ENCODE data around the gene KDM7A.
A peak's percentile ranks its signal among the peaks of the same experiment; 100 is the strongest.

Gene KDM7A

DNA sequence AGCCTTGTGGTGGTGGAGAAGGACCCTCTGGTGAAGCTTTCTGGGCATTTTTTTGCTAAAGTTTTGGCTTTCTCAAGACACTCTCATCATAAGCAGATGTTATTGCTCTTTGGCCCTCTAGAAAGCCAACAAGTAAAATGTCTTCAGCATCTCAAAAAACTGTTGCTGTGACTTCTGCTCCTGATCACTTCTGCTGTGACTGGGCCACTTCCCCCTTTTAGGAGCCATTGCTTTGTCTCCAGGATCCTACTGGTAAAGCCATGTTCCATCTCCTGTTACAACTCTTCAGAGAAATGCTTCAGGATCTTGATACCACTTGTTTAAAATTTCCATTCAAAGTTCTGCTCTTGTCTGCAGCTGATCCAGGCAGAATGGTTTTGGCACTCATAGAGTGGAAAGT is 125.0 kb downstream of the KDM7A start:
- DNase-seq, result no peak

DNA sequence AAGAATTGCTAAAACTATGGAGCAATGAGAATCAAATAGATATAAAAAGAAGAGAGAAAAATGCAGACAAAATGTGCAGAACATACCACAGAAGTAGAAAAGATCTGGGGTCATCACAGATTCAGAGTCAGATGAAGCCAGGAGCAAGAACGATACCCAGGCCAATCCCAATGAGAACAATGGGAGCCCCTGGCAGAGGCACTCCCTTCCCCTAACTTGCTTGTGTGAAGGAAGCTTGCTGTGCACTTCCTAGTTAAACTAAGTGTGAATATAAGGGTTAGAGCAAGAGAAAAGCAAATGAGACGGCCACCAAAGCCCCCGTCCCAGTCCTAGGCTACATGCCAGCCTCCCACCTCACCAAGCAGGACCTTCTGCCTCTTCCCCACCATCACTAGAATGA is 126.7 kb downstream of the KDM7A start:
- no peak for DNase-seq

DNA sequence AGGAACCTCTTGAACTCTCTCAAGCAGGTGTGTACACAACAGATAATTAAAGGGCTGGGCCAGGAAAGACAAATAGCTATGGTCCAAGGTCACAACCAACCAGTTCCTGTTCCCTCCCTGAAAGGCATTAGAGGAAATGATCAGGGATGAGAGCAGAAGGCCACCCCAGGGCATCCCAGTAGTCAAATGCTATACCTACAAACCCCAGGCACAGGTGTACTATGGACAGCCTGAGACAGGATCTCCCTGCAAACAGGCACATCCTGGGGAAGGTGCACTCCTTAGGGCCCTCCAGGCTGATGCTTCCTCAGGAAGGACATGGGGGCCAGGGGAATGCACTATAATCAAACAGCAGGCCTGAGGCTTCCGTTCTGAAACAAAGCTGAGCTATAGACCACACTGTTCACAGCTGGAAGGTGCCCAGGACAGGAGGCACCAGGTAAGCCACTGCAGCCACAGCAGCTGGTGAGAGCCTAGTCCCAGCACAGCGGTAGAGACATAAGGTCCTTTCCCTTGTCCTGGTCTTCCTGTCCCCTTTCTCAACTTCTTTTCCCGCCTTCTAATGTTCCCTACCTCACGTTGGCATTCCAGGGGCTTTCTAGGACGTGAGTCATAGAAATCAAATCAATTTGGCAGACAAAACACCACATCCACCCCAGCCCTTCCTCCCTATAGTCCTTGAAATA is 127.3 kb downstream of the KDM7A start:
- no peak for DNase-seq

DNA sequence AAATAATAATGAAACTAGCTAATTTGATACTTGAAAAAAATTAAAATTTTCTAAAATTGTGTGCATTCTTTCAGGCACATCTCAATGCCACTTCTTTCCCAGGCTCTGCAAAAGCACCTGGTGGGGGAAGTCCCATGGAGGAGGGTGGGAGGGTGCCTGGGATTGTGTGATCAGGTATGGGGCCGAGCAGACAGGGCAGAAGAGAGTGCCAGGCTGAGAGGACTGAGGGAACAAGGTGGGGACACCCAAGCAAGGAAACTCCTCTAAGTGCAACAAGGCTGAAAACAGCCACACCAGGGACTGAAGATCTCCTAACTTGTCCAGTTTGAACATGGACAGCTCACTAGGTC is 127.8 kb downstream of the KDM7A start:
- DNase-seq, result no peak

DNA sequence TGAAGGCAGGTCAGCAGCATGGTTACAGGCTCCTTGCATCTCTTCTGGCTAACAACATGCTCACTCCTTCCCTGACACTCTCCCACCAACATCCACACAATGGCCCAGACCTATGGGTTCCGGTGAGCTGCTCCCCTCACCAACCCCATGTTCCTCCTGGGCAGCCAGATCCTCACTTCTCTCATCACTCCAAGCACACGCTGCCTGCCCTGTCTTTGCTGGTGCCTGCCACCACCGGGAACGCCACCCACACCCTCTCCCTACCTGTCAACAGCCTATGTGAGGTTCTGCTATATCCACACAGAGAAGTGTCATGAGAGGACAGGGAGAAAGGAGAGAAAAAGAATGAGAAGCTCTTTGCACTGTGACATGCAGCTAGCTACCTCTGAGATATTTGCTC is 128.6 kb downstream of the KDM7A start:
- no peak for DNase-seq

DNA sequence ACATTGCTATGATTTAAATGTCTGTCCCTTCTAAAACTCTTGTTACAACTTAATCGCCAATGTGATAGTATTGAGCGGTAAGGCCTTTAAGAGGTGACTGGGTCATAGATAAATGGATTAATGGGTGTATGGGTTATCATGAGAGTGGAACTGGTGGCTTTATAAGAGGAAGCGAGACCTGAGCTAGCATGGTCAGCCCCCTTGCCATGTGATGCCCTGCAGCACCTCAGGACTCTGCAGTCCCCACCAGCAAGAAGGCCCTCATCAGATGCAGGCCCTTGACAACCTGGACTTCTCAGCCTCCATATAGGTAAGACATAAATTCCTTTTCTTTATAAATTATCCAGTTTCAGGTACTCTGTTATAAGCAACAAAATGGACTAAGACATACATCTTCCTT is 129.6 kb downstream of the KDM7A start:
- no peak for DNase-seq

DNA sequence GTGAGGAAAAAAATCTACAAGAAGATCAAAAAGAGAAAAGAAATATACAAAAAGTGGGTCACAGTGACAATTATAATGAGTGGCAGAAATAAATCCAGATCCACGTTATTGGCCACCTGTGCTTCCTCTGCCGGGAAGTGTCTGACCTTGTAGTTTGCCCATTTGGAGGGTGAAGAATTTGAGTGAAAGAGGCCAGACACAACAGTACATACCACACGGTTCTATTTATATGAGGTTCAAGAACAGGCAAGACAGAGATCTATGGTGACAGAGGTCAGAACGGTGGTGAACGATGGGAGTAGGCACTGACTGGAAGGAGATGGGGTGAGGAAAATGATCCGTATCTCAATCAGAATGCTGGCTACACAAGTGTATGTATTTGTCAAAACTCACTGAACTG is 131.1 kb downstream of the KDM7A start:
- no peak for DNase-seq

DNA sequence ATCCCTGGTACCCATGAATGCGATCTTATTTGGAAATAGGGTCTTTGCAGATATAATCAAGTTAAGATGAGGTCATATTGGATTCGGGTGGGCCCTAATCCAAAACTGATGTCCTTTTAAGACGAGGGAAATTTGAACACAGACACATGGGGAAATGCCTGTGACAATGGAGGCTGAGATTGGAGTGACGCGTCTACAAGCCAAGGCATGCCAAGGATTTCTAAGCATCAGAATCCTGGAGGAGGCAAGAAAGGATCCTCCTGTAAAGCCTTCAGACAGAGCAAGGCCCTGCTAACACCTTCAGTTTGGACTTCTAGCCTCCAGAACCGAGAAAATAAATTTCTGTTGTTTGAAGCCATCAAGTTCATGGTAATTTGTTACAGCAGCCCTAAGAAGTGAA is 132.5 kb downstream of the KDM7A start:
- DNase-seq, result no peak

DNA sequence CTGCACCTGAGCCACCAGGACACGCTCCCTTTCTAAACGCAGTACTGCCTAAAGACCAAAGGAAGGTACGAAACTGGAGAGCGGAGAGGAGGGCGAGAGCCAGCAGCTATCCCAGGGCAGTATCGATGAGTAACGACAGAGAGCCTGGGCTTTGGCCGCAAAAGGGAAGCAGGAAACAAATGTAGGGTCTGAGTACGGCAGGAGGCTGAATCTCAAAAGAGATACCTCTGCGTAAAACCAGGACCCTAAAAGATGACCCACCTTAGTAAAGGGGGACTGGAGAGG is 134.5 kb downstream of the KDM7A start:
- DNase-seq, result no peak

DNA sequence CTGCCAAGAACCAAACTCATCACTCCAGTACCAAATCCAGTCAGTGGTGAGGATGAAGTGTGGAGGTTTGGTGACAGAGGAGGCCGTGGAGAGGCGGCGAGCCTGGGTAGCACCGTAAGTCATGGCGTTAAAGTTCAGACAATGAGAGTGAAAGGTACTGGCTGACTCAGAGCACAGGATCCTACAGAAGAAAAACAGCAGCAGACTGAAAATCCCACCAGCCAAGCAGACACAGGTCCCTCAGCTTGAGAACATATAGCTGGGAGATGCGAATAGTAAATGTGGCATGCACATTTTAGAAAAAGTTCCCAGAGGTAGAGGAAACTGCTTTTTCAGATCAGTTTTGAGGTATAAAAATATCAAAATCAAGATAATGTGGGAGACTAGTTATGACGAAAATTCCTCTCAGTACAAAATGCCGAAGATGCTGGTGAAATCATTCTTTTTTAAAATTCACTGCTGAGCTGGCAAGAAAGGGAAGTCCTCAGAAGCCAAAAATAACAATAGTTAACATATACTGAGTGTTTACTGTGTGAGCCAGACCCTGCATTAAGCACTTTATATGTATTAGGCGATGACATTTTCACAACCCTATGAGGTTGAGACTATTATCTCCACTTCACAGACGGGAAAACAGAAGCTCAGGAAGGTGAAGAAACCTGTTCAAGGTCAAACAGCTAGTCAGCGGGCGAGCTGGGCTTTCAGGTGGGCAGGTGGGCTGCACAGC is 135.0 kb downstream of the KDM7A start:
- DNase-seq, result no peak

DNA sequence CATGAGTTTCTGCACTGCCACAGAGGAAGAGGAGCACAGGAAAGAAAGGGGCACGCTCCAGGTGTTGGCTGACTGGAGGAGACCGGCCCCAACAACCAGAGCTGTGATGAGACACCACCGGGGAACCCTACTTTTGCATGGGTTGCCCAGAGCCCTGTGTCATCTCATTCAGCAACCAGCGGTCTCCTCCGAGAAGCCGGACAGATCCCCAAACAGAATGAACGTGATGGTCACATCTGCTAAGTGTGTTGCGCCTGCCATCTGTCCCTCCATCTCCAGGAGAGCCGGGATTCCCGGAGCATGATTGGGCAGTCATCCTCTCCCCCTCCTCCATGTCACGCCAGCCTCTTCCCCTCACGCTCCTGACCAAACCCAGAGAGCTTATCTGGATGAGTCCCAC is 136.9 kb downstream of the KDM7A start:
- no peak for DNase-seq

DNA sequence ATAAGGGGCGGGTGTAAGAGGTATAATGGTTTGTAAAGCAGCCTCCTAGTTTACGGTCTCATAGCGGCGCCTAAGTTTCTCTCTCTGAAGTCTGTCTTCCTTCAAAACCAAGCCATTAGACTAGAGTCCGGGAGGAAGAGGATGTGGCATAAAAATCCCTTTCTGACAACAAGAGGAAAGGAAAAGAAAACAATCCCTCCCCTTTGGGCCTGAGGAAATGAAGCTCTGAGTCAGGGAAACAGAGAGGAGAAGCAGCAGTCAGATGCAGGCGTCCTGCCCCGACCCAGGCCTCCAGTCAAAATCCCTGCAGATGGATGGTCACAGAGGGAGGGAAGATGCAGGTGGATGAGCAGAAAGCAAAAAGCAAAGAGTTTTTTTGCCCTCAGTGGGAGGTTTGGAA is 137.7 kb downstream of the KDM7A start:
- DNase-seq, result no peak

DNA sequence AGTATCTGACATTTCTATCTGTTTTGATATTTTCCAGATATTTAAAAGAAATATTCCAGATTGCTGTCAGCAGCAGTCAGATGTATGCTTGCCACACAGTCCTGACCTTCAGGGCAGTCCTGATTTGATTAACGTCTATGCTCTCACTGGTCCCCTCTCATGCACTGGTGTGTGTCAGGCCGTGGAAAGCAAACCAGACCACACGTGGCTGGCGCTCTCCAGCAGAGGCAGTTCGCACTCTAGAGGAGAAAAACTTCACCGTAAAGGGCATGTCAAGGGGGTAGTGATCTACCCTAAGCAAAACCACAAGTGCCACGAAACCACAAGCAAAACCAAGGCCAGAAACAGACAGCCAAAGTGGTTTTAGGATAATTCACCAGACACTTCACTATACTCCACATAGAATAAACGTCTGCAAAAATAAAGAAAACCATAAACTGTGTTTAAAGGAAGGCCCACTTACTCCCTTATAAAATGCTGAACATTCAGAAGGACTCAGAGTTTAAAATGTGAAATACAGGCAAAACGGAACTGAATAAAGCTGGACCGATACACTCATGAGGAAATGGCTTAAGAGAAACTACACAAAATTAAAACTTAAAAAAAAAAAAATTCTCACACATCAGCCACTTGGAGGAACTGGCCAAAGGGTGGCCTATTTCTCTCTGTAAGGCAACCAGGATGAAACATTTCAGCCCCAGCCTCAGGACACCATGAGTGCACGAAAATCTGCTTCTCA is 140.4 kb downstream of the KDM7A start:
- peak; percentile 20 for DNase-seq

DNA sequence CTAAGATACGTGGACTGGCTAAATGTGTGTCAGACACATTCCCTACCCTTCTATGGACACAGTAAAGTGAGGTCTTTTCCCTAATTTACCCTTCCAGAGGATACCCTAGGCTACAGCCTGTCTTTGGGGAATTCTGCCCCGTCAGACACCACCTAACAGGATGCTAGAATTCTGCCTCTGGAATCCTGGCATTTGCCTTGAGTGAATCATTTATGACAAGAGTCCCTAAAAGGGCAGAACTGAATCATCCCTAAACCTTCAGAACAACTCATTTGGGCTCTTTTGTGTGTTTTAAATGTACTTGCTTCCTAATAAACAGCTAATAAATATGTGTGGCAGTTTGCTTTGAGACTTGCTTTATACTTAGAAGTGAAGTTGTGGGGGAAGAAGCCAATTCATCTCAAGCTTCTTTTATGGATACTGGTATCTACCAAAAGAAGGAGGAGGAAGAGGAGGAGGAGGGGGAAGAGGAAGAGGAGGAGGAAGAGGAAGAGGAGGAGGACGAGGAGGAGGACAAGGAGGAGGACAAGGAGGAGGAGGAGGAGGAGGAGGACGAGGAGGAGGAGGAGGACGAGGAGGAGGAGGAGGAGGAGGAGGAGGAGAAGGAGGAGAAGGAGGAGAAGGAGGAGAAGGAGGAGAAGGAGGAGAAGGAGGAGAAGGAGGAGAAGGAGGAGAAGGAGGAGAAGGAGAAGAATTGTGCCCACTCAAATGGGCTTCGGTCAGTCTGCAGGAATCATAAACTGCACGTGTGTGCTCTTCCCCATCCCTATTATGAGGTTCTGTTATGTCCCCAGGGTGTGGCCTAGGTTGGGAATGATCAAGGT is 141.2 kb downstream of the KDM7A start:
- DNase-seq, result no peak
